Measurements from ENCODE around the gene NOP53.
A peak's percentile ranks its signal among the peaks of the same experiment; 100 is the strongest.
"Not testable (repeated sequence)": the region's sequence is repeated elsewhere in the genome, so short reads cannot be mapped to it uniquely, and the experiment has no call there.

The NOP53 gene

GRCh38 chr19:47767349-47767748 is 22.0 kb downstream of the NOP53 start:
- Histone ChIP-seq H3K4me1 (no peaks in the 10 kb centered on the region), H3K4me3 (ENCODE audit: low read depth, low read length) (no peak overlapping the region), H3K9me3 (no peaks in the 10 kb centered on the region), H3K27me3 (no peaks in the 10 kb centered on the region), H3K36me3 (no peaks in the 10 kb centered on the region)
- TF ChIP-seq, protein P1, sequence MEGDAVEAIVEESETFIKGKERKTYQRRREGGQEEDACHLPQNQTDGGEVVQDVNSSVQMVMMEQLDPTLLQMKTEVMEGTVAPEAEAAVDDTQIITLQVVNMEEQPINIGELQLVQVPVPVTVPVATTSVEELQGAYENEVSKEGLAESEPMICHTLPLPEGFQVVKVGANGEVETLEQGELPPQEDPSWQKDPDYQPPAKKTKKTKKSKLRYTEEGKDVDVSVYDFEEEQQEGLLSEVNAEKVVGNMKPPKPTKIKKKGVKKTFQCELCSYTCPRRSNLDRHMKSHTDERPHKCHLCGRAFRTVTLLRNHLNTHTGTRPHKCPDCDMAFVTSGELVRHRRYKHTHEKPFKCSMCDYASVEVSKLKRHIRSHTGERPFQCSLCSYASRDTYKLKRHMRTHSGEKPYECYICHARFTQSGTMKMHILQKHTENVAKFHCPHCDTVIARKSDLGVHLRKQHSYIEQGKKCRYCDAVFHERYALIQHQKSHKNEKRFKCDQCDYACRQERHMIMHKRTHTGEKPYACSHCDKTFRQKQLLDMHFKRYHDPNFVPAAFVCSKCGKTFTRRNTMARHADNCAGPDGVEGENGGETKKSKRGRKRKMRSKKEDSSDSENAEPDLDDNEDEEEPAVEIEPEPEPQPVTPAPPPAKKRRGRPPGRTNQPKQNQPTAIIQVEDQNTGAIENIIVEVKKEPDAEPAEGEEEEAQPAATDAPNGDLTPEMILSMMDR (IDR thresholded peaks at IDR 0.05; ENCODE audit: low read depth, low read length) = no peak
- DNase-seq = no peak

DNA sequence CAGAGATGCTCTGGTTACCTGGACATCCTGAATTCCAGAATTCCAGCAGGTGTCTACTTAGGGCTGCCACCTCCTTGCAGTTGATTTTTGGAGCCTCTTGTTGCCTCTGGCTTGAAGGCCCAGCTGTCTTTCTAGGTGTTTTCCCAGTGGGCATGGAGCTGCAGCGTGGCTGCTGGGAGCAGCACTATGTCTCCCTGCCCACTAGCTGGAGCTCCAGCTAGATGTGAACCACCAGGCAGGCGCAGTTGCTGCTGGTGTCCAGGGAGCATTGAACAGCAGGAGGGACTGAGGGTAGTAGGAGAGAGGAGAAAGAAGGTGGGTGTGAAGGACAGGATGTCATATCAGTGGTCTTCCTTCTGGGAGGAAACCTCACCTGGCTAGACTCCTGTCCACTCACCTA is 23.3 kb downstream of the NOP53 start:
- TF ChIP-seq, protein P1 (IDR thresholded peaks at IDR 0.05; ENCODE audit: low read depth, low read length) = no peak; the same call in 1 of the 2 replicates
- Histone ChIP-seq H3K27me3 (no peaks in the 10 kb centered on the region), H3K9me3 (no peaks in the 10 kb centered on the region), H3K36me3 (no peaks in the 10 kb centered on the region), H3K4me3 (ENCODE audit: low read depth, low read length) (no peak overlapping the region), H3K4me1 (no peaks in the 10 kb centered on the region)
- no peak for DNase-seq

GRCh38 chr19:47769534-47769933 is 24.2 kb downstream of the NOP53 start:
- Histone ChIP-seq H3K4me1 (no peaks in the 10 kb centered on the region), H3K36me3 (no peaks in the 10 kb centered on the region), H3K9me3 (no peaks in the 10 kb centered on the region), H3K4me3 (ENCODE audit: low read depth, low read length) (no peak overlapping the region), H3K27me3 (no peaks in the 10 kb centered on the region)
- TF ChIP-seq, protein P1 (IDR thresholded peaks at IDR 0.05; ENCODE audit: low read depth, low read length) = no peak
- no peak for DNase-seq

GRCh38 chr19:47771291-47771690 is 25.9 kb downstream of the NOP53 start:
- not testable (repeated sequence) for DNase-seq; H3K4me1 ChIP-seq; H3K27me3 ChIP-seq; H3K4me3 ChIP-seq (ENCODE audit: low read depth, low read length); H3K36me3 ChIP-seq; H3K9me3 ChIP-seq

- Histone ChIP-seq H3K4me1 (no peaks in the 10 kb centered on the region), H3K4me3 (ENCODE audit: low read depth, low read length) (no peak overlapping the region), H3K27me3 (no peaks in the 10 kb centered on the region), H3K9me3 (no peaks in the 10 kb centered on the region), H3K36me3 (peaks cover 6% of the 10 kb centered on the region)
- DNase-seq = no peak
- TF ChIP-seq, protein P1 (IDR thresholded peaks at IDR 0.05; ENCODE audit: low read depth, low read length) = no peak
Observed at GRCh38 chr19:47776568-47776967, 31.2 kb downstream of the NOP53 start.

- H3K9me3 ChIP-seq, H3K27me3 ChIP-seq, DNase-seq, H3K4me1 ChIP-seq, H3K36me3 ChIP-seq: not testable (repeated sequence)
- peak overlapping the region; percentile 88 for H3K4me3 ChIP-seq (ENCODE audit: low read depth, low read length)
Observed at GRCh38 chr19:47777245-47778048, 32.1 kb downstream of the NOP53 start.

DNA sequence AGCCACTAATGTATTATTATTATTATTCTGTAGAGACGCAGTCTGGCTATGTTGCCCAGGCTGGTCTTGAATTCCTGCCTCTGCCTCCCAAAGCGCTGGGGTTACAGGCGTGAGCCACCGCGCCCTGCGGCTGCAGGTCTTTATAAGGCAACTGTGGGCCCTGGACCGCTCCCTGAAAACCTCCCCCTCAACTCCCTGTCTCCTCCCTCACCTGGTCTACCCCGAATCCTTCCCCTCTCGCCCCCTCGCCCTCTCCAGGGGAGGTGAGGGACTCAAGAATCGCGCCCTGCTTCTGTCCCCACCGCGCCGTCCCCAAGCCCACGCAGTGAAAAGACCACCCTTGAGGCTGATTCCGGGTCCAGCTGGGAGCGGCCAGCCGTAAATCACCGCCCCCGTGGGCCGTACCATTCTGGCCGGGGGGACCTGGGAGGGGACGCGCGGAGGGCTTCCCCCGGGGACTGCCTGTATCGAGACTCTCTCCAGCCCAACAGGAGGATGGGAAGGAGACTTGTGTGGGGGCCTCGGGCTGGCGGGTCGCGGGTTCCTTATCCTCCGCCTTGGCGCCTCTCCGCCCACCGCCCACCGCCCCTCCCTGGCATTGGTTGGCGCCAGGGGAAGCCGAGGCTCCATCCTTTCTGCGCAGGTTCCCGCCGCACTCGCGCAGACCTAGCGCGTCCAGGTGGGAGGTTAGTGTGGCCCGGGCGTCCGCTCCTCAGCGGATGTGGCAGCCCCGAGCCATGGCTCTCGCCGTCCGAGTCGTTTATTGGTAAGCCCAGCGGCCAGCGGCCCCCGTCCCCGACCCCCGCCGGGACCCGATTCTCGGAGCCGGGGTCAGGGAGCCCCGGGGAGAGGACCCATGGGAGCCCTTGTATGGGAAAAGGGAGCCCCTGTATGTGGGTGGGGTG is 33.0 kb downstream of the NOP53 start, which contains the start of gene SELENOW:
Gene SELENOW (plus strand): TSS at position 655 of the 905 bp plus-strand sequence. CDS start 83 bp downstream, at position 738.
- TF ChIP-seq, protein P1 (IDR thresholded peaks at IDR 0.05; ENCODE audit: low read depth, low read length) = no peak
- peaks cover 6% of the 10 kb centered on the region for H3K36me3 ChIP-seq
- DNase-seq = peak; percentile 83
- no peaks in the 10 kb centered on the region for H3K9me3 ChIP-seq
- peak within 1 kb of the TSS; percentile 88 for H3K4me3 ChIP-seq (ENCODE audit: low read depth, low read length)
- H3K27me3 ChIP-seq = no peaks in the 10 kb centered on the region
- H3K4me1 ChIP-seq = no peaks in the 10 kb centered on the region
